Activated T-cell treated with anti-CD3 and anti-CD28 coated beads, Interleukin-2, amount 50 U/mL, for 48 hours (primary cell): ENCODE data around the gene OBP2A.

Experiments used
- DNase-seq, 2 experiments: peaks; one replicate each; pipeline ENCODE4 v3.0.0-alpha.2; 2020

OBP2A gene

GRCh38 chr9:135581636-135582426 is 35.9 kb downstream of the OBP2A start:
- no peak for DNase-seq

DNA sequence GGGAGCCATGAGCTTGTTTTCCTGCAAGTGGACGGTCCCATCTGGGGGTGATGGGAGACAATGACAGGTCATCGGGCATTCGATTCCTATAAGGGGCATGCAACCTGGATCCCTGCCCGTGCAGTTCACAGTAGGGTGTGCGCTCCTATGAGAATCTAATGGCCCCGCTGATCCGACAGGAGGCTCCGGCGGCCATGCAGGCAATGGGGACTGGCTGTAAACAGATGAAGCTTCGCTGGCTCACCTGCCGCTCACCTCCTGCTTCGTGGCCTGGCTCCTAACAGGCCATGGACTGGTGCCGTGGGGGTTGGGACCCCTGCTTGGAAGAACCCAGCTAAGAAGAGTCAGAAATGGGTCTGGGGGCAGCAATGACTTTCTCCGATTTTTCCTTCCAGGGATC is 36.6 kb downstream of the OBP2A start:
- no peak for DNase-seq

DNA sequence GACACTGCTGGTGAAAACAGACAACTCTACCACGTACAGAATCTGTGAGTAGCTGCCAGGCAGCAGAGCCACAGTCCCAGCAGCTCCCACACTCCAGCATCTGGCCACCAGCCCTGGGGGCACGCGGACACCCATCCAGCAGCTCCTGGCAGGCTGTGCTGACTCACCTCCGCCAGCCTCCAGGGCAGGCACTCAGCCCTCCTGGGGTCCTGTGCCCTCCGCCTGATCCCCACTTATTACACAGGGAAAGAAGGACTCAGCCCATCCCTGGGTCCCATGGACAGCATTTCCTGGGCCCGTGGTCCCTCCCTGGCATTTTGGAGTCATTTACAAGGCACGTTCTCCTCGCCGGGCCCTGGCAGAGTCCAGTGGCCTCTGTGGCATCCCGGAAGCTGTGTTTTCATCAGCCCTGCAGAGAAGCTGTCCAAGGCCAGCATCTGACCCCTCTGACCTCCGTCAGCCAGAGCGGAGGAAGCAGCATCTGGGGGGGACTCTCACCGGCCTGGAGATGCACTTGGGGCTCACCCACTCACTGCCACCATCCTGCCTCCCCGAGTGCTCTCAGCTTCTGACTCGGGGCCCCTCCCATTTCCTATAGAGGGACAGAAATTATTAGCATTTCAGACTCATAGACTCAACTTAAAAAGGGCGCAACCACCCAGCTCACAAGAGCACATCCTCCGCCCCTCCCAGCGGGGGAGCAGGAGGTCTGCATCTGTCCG is 37.2 kb downstream of the OBP2A start:
- no peak for DNase-seq

GRCh38 chr9:135583688-135584011 is 37.7 kb downstream of the OBP2A start:
- DNase-seq, result no peak

- no peak for DNase-seq
These were observed 38.4 kb downstream of the OBP2A start for GRCh38 chr9:135584371-135584770.

DNA sequence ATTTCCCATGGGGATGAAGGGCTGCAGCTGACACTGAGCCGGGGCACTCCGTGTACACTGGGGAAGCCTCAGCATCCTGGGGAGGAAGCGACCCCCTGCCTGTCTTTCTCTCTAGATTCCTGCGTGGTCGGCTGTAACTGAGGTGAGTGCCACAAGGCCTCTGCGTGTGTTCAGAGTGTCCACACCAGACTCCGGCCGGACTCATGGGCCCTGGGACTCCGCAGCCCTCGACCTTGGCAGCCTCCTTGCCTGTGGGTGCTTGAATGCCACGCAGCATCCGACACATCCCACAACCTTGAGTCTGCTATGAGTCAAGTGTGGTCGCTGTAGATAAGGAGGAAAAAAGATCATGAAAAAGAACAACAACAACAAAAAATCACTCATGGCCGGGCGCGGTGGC is 39.0 kb downstream of the OBP2A start:
- no peak for DNase-seq

GRCh38 chr9:135586601-135587109 is 40.7 kb downstream of the OBP2A start:
- no peak for DNase-seq

GRCh38 chr9:135587658-135588057 is 41.7 kb downstream of the OBP2A start:
- DNase-seq, result no peak

- no peak for DNase-seq
These were observed 42.4 kb downstream of the OBP2A start for GRCh38 chr9:135588371-135588770.

DNA sequence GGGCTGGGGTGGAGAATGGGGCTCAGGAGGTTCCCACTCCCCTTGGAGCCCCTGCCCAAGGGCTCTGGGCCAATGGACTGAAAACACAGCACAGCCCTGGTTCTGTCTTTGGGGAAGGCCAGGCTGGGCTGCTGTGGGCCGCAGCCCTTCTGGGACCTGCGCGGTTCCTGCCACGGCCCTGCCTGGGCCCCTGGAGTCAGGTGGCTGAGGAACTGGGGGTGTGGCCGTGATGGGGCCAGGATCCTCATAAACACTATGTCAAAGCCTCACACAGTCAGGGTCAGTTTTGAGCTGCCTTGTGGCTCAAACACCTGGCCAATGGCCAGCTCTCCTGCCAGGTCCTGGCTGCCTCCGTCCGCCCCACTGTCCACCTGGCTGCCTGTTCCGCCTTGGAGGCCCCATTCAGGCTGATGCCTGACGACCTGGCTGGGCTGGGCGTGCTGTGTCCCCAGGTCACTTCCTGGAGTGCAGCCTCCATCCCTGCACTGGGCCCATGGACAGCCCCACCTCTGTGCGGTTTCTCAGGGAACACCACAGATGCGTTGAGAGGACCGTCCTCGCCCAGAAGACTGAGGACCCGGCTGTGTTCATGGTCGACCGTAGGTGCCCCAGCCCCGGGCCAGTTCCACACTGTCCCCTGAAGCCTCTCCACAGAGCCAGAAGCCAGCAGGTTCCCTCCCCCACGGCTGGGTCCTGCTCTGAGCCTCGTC is 43.1 kb downstream of the OBP2A start:
- no peak for DNase-seq

DNA sequence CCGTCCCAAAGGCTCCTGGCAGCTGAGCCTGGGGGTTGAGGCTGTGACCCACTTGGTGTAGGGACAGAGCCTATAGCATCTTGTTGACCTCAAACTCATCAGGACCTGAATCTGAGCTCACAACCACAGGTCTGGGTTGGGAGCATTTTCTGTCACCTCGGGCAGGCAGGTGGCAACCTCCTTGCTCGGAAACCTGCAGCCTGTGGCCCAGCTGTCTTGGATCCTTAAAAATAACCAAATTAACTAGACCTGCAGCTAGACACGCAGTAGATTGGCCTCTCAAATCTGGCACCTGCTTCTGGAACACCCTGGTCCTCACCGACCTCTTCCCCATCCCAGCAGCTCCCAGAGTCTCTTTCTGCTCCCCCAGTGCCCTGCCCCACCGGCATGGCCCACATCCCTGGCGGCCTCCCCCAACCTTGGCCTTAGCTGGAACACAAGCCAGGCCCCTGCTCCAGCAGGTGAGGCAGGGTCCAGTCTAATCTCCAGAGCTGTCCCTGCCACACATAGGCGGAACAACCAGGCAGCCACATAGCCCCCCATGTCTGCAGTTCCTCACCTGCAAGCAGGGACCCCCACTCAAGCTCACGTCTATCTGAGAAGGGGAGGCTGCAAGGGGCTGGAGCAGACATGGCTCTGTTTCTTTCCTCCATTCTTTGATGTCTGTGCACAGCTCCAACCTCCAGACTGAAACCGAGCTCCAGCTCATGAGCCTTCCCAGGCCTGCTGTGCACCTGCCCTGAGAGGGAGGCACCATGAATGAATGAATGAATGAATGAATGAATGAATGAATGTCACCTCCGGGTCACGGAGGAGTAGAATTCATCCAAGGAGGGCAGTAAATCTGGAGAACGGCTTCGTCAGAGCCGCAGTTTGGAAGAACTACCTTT is 43.9 kb downstream of the OBP2A start:
- DNase-seq, result no peak

GRCh38 chr9:135590486-135591079 is 44.7 kb downstream of the OBP2A start:
- DNase-seq, result no peak

GRCh38 chr9:135591506-135592330 is 45.8 kb downstream of the OBP2A start:
- DNase-seq, result no peak

DNA sequence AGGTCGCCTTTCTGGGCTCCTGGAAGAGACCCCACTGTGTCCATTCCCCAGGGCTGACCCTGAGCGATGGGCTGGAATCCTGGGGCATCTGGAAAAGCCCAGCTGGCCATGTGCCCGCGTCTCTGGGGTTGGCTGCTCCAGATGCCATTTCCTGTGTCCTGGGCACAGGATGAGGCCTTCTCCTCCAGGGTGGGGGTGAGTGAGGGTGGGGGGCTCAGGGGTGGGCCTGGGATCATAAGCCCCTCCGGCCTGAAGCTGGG is 46.3 kb downstream of the OBP2A start:
- no peak for DNase-seq

- DNase-seq, result no peak
These were observed 46.7 kb downstream of the OBP2A start for GRCh38 chr9:135592625-135593024.

DNA sequence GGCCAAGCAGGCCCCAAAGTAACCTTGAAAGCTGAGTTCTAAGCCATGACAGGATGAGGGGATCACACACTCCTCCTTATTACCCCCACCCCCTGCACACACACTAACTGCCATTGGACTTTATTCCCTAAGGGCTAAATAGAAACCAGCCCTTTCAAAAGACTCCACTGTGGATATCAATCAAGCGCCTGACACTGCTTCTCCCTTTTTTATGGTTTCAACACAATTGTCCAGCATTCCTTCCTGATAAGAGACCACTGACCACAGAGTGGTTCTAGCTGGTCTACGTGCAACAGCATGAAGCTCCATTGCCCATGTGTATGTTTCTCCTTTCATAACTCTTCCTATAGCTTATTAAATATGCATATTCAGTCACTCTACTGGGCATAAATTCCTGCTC is 50.3 kb downstream of the OBP2A start:
- DNase-seq, result no peak
